Activated T-cell treated with anti-CD3 and anti-CD28 coated beads, Interleukin-2, amount 50 U/mL, for 72 hours (primary cell): ENCODE data around the gene MFN1. TPM values are rescaled to one million over a fixed set of nuclear protein-coding genes. Genes with fewer than 3 reads are reported as not detected.

Experiments
- ATAC-seq, 2 donors: fragments of 150-1000 bp; cut with Tn5 transposase; replicated peaks in 1 of 2; 2 replicates each; pipeline ENCODE4 v1.10.0; 2021; ENCODE audit warnings: moderate library complexity in 2 of 2, mild to moderate bottlenecking in 1 of 2
- DNase-seq, 2 donors: peaks; one replicate each; pipeline ENCODE4 v3.0.0; 2021 to 2022; ENCODE audit warnings: mixed read lengths in 1 of 2
- H3K27ac Mint-ChIP-seq: one replicate; pipeline ENCODE4 v1.8.0; 2022; ENCODE audit warnings: mild to moderate bottlenecking, moderate library complexity, mixed read lengths
- H3K27me3 Mint-ChIP-seq: one replicate; pipeline ENCODE4 v1.8.0; 2022; ENCODE audit warnings: low read depth, mixed read lengths
- H3K36me3 Mint-ChIP-seq, 2 donors: one replicate each; pipeline ENCODE4 v1.8.0; 2022; ENCODE audit warnings: mixed read lengths in 2 of 2, mild to moderate bottlenecking in 1 of 2; ENCODE audit not compliant: insufficient read depth in 2 of 2
- H3K4me1 Mint-ChIP-seq: one replicate; pipeline ENCODE4 v1.8.0; 2022; ENCODE audit warnings: low read depth, mixed read lengths
- H3K4me3 Mint-ChIP-seq, 2 donors: one replicate each; pipeline ENCODE4 v1.8.0; 2022; ENCODE audit warnings: mild to moderate bottlenecking in 2 of 2, mixed read lengths in 2 of 2, moderate library complexity in 2 of 2
- H3K9me3 Mint-ChIP-seq, 2 donors: one replicate each; pipeline ENCODE4 v1.8.0; 2022; ENCODE audit warnings: mixed read lengths in 2 of 2
- total RNA-seq, 2 donors: library from RNA; stranded (reverse); gene quantifications; one replicate each; pipeline ENCODE4 v1.2.3, GENCODE V29; 2022

The MFN1 gene
- total RNA-seq, 2 donors from 2014 or later: 31.1 to 32.0 TPM

GRCh38 chr3:179421500-179421899, 74.0 kb downstream of the MFN1 start:
- Mint-ChIP-seq H3K27me3 (no peaks in the 10 kb centered on the region), H3K27ac (no peak overlapping the region), H3K9me3 (no peaks in the 10 kb centered on the region), H3K4me3 (no peak overlapping the region), H3K36me3 (no peaks in the 10 kb centered on the region), H3K4me1 (no peaks in the 10 kb centered on the region)
- DNase-seq (no peak), ATAC-seq (no peak)

GRCh38 chr3:179425075-179425474, 77.6 kb downstream of the MFN1 start:
- no peaks in the 10 kb centered on the region for H3K9me3 Mint-ChIP-seq
- H3K27ac Mint-ChIP-seq: no peak overlapping the region
- H3K36me3 Mint-ChIP-seq: no peaks in the 10 kb centered on the region
- no peak for ATAC-seq
- H3K4me3 Mint-ChIP-seq: no peak overlapping the region
- H3K4me1 Mint-ChIP-seq: no peaks in the 10 kb centered on the region
- H3K27me3 Mint-ChIP-seq: no peaks in the 10 kb centered on the region
- no peak for DNase-seq

- Mint-ChIP-seq H3K27me3 (peaks cover 6% of the 10 kb centered on the region), H3K27ac (no peak overlapping the region), H3K4me1 (no peaks in the 10 kb centered on the region), H3K4me3 (no peak overlapping the region), H3K9me3 (no peaks in the 10 kb centered on the region), H3K36me3 (no peaks in the 10 kb centered on the region)
- ATAC-seq (no peak), DNase-seq (no peak)
Observed at GRCh38 chr3:179428876-179429548, 81.5 kb downstream of the MFN1 start.

GRCh38 chr3:179430277-179430870, 82.9 kb downstream of the MFN1 start:
- Mint-ChIP-seq H3K27me3 (peaks cover 6% of the 10 kb centered on the region), H3K4me1 (no peaks in the 10 kb centered on the region), H3K9me3 (no peaks in the 10 kb centered on the region), H3K27ac (peak overlapping the region; percentile 32), H3K36me3 (no peaks in the 10 kb centered on the region), H3K4me3 (no peak overlapping the region)
- no peak for ATAC-seq
- DNase-seq: no peak

GRCh38 chr3:179432021-179432420, 84.5 kb downstream of the MFN1 start:
- no peak overlapping the region for H3K27ac Mint-ChIP-seq
- peaks cover 6% of the 10 kb centered on the region for H3K27me3 Mint-ChIP-seq
- no peaks in the 10 kb centered on the region for H3K9me3 Mint-ChIP-seq
- H3K4me3 Mint-ChIP-seq: no peak overlapping the region
- ATAC-seq: no peak
- DNase-seq: no peak
- H3K36me3 Mint-ChIP-seq: no peaks in the 10 kb centered on the region
- H3K4me1 Mint-ChIP-seq: no peaks in the 10 kb centered on the region

- Mint-ChIP-seq H3K4me1 (no peaks in the 10 kb centered on the region), H3K27me3 (peaks cover 6% of the 10 kb centered on the region), H3K4me3 (no peak overlapping the region), H3K27ac (no peak overlapping the region), H3K9me3 (no peaks in the 10 kb centered on the region), H3K36me3 (no peaks in the 10 kb centered on the region)
- DNase-seq: no peak
- no peak for ATAC-seq
Observed at GRCh38 chr3:179432451-179432850, 84.9 kb downstream of the MFN1 start.

- no peak for ATAC-seq
- no peak overlapping the region for H3K27ac Mint-ChIP-seq
Observed at GRCh38 chr3:179436517-179436916, 89.0 kb downstream of the MFN1 start.

GRCh38 chr3:179438841-179439240, 91.3 kb downstream of the MFN1 start:
- Mint-ChIP-seq H3K27me3 (no peaks in the 10 kb centered on the region), H3K9me3 (no peaks in the 10 kb centered on the region), H3K4me3 (no peak overlapping the region), H3K27ac (no peak overlapping the region), H3K36me3 (no peaks in the 10 kb centered on the region), H3K4me1 (no peaks in the 10 kb centered on the region)
- no peak for ATAC-seq
- DNase-seq: no peak

More at GRCh38 chr3:179436517-179436916, 89.0 kb downstream of the MFN1 start:
- no peaks in the 10 kb centered on the region for H3K36me3 Mint-ChIP-seq
- no peak for DNase-seq
- H3K27me3 Mint-ChIP-seq: peaks cover 6% of the 10 kb centered on the region
- H3K9me3 Mint-ChIP-seq: no peaks in the 10 kb centered on the region
- H3K4me3 Mint-ChIP-seq: no peak overlapping the region
- no peaks in the 10 kb centered on the region for H3K4me1 Mint-ChIP-seq

Other genes with a start within 250 kb of the MFN1 start
- 10 to 100 TPM; 19.2 to 25.6 TPM for gene PIK3CA, start 199.4 kb upstream of the MFN1 start, total RNA-seq
- gene KCNMB3, start 96.6 kb upstream of the MFN1 start, total RNA-seq: under 1 TPM; 0.46 to 0.89 TPM
- 10 to 100 TPM; 36.1 to 41.0 TPM for gene ZNF639, start 24.7 kb upstream of the MFN1 start, total RNA-seq
- gene GNB4, start 103.8 kb downstream of the MFN1 start, total RNA-seq: under 1 TPM; 0.39 to 0.60 TPM
- 10 to 100 TPM; 77.5 to 79.2 TPM for gene ACTL6A, start 215.2 kb downstream of the MFN1 start, total RNA-seq